Raji (cell line): ENCODE results near the gene BLACAT1.
A peak's percentile ranks its signal among the peaks of the same experiment; 100 is the strongest.

Source experiments
- POLR2A ChIP-seq: IDR thresholded peaks from 2 replicates; pipeline ENCODE4 v1.6.1; 2011; ENCODE audit warnings: low read depth, low read length, control low read depth; ENCODE audit not compliant: insufficient read depth

Gene BLACAT1

GRCh38 chr1:205449750-205450443, 5.9 kb downstream of the BLACAT1 start:
- TF ChIP-seq POLR2A: no peak

- TF ChIP-seq POLR2A: no peak
These were observed 6.5 kb downstream of the BLACAT1 start for GRCh38 chr1:205449254-205449749.

DNA sequence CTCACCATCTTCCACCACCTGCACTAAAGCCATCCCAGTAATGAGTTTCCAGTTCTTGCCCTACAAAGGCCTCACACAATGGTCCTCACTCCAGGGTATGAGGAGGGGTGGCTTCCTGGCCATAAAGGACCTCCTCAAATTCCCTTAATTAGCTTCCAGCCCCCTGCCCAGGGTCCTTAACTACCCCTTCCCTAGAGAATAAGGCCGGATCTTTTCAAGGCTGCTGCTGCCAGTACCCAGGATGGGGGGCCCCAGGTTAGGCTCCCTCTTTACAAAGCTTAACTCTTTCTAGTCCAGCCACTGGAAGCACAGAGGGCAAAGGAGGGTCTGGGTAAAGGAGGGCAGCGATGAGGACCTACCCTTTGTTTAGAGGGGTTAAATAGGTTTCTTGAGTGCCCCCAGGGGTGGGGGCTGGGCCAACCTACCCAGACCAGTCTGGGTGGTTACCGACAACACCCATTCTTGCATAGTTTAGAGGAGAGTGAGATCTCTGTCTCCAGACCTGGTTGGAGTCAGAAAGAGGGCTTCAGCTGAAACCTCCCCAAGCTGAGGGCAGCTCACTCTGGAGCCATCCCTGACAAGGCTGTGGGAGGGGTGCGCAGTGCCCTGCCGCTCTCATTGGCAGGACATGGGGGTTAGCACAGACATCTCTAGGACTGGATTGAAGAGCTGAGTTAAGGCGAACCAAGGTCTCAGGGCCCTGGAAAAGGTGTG, 7.1 kb downstream of the BLACAT1 start:
- TF ChIP-seq POLR2A: no peak

DNA sequence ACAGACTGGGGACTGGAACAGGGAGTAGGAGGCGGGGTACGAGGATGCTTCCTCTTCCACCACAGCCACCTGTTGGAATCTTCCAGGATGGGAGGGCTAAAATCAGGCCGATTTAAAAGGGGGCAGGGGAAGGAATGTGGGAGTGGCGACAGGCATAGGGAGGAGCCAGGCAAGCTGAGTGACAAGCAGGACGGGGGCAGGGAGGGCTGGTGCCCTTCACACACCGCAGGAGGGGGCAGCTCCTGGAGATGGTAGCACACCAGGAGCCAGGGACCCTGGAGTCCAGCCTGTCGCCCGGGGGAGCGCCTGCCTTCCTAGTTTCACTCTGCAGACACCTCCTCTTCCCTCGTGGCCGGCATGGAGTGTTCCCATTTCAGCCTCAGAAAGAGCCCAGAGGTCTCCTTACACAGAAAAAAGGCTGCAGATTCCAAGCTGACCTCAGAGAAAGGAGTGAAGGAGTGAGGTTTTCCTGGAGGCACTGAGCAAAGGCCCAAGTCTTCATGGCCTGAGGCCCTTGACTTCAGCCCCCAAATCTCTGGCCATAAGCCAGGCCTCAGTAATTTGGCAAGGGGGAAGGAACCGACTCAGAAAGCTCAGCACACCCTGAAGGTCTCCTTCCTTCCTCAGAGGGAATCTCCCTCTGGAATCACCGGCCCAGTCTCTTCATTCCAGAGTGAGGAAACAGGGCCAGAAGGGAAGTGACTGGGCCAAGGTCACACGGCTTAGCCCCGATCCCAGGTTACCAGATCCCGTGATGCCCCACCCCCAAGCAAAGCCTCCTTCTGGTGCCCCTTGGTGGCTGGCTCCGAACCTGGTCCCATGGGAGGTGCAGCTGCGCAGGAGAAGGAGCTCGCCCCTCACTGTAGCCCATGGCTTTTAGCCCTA, 8.1 kb downstream of the BLACAT1 start:
- no peak for TF ChIP-seq POLR2A

DNA sequence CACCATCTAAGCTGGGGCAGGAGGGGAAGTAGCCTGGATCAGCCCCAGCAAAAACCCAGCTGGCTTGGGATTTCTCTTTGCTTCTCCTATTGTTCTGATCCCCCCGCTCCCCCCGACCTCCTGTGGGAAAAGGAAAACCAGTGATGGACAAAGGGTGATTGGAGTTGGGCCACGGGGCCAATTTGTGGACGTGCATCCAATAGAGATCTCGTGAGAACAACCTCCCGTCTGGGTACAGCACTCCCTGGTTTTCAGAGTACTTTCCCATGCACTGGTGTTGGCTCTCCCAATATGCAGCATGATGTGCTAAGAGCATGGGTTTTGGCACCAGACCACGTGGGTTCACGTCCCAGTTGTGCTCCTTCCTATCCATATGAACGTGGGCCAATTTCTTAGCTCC, 9.0 kb downstream of the BLACAT1 start:
- no peak for TF ChIP-seq POLR2A

GRCh38 chr1:205445646-205445935, 10.3 kb downstream of the BLACAT1 start:
- TF ChIP-seq POLR2A: no peak

- no peak for TF ChIP-seq POLR2A
These were observed 10.8 kb downstream of the BLACAT1 start for GRCh38 chr1:205444931-205445645.

DNA sequence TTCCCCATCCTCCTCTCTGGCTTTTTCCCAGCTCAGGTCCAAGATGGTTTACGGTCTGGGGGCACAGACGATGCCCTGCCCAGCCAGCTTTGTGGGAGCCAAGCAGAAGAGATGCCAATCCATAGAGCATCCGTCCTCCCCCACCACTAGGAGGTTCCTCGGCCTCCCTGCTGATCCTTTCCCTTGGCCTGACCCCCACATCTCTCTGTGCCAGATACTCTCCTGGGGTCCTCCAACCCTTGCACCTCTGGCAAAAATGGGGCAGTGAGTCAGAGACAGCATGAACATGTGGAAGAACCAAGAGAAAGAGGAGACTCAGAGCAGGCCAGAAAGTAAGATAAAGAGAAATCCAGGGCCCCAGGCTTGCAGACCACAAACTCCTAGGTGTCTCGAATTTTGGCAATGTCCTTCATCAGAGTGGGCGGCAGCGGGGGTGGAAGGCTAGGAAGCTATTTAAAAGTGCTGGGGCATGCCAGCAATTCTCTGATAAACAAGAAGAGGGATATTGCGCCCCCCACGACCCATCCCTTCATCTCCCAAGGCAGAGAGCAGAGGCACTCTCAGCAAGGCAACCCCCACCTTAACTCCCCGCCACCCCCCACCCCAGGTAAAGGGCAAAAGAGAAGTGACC, 11.4 kb downstream of the BLACAT1 start:
- no peak for TF ChIP-seq POLR2A

- no peak for TF ChIP-seq POLR2A
These were observed 12.1 kb downstream of the BLACAT1 start for GRCh38 chr1:205443585-205444299.

DNA sequence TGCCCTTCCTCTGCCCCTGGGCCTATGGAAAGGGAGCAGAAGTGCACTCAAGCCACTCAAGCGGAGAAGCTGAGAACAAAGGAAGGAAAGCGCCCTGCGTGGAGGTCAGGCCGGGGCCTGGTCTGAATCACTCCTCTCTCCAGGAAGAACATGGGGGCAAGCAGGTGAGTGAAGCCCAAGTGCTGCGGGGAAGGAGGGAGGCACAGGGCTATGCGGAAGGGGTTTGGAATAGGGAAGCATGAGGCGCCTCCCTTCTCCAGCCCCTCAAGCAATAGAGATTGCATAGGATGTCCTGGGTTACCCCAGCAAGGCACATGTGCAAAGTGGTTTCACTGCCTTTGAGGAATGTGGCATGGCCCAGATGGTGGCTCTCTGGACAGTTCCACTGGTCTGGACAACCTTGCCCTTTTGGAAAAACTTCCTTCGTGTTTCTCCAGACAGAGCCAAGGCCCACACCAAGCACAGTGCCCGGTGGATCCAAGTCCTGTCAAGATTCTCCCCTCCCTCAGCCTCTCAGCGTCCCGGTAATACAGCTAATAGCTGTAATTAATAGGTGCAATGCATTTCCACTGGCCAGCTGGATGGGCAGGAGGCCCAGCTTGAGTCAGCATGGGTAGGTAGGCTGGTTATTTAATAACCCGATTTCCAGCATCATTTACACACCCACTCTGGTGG, 13.7 kb downstream of the BLACAT1 start:
- TF ChIP-seq POLR2A: no peak

DNA sequence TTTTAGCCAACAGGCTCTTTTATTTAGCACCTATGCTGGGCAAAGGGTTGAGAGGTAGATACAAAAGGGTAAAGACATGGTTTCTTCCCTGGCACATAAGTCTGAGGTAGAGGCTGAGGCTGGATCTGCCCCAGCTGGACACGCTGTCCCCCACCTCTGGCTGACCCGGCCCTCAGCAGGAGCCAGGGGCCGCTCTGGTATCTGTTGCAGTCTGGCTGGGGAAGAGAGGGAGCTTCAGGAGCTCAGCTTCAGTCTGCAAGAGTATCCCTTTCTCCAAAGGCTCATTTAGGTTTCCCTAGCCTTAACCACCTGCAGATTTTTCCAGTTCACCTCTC, 14.2 kb downstream of the BLACAT1 start:
- no peak for TF ChIP-seq POLR2A

- no peak for TF ChIP-seq POLR2A
These were observed 14.6 kb downstream of the BLACAT1 start for GRCh38 chr1:205441318-205441633.

DNA sequence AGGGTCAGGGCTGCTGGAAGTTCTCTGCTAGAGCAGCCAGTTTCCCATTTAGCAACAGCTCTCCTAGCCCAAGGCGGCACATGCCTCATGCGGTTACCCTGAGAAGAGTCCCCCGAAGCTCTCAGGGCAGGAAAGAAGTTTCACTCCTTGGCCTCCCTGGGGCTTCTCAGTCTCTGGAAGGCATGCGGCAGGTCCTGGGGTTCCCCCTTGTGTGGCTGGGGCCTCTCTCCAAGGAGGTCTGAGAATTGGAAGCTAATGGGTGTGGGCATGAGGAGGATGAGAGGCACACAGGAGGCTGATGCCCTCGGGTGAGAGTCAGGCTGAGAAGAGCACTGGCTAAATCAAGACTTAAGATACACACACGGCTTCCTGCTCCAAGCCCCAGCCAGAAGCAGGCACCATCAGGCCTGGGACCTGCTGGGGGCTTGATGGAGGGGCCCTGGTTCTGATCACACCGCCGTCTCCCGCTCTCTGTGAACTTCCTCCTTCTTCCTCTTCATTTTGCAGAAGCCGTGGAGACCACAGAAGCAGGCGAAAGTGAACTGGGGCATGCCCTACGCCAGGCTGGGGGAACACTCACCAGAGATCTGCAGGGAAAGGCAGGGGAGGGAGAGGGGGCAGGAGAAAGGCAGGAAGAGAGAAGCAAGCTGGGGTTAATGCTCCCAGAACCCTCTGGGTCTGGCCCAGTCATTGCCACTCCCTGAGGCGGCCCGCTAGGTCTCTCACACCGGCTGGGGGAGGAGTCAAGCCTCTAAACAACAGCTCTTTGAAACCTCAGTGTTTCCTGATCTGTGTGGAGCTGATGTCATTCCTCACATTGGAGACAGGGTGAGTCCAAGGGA, 15.1 kb downstream of the BLACAT1 start:
- peak; percentile 44; the same call in 1 of the 2 replicates for TF ChIP-seq POLR2A
